Endothelial cell of umbilical vein (primary cell): ENCODE data around the gene LAPTM4A. TPM values are rescaled to one million over a fixed set of nuclear protein-coding genes. Genes with fewer than 3 reads are reported as not detected.

ENCODE experiments used
- BruUV-seq: library from RNA; stranded (reverse); fragments of 400-500 nt; replicated peaks from 2 replicates; lab custom pipeline; 2021; lab: Mats Ljungman, UMichigan
- CTCF ChIA-PET: fragments of 300-600, 350-600 bp; sonication (Branson Sonifier 250); formaldehyde crosslinking; loops from one replicate; lab custom pipeline; 2021; ENCODE audit warnings: antibody characterized with exemption, inconsistent platforms; lab: Charles Lee
- POLR2A ChIA-PET: fragments of 300-600, 350-600 bp; sonication (Branson Sonifier 250); formaldehyde crosslinking; loops from one replicate; lab custom pipeline; 2021; ENCODE audit warnings: antibody characterized with exemption, inconsistent platforms; lab: Charles Lee
- DNase-seq: peaks from one replicate; pipeline ENCODE4 v3.0.0-alpha.2; 2011; ENCODE audit warnings: low read depth, low spot score
- FAIRE-seq: peaks from 2 replicates; lab custom pipeline; 2011; peaks lifted over from hg19 to GRCh38; lab: Jason Lieb, UNC
- H2AFZ ChIP-seq: 2 replicates; pipeline ENCODE4 v1.6.0; 2012; ENCODE audit warnings: low read depth, low read length, control low read depth, inconsistent platforms
- H3K27ac ChIP-seq: 2 replicates; pipeline ENCODE4 v1.5.1; 2011; ENCODE audit warnings: low read depth, mild to moderate bottlenecking, control low read depth, low read length, moderate library complexity; ENCODE audit not compliant: insufficient read depth
- H3K27me3 ChIP-seq, 2 experiments: 2 replicates each; pipeline versions ENCODE4 v1.6.0 to v1.6.1; 2011; ENCODE audit warnings: low read length in 2 of 2, mixed read lengths in 1 of 2; ENCODE audit not compliant: control insufficient read depth in 2 of 2, insufficient read depth in 2 of 2
- H3K36me3 ChIP-seq, 2 experiments: 2 replicates in 1 of 2; 3 replicates in 1 of 2; pipeline ENCODE4 v1.5.1; 2011; ENCODE audit warnings: low read length in 2 of 2, mild to moderate bottlenecking in 1 of 2, moderate library complexity in 1 of 2; ENCODE audit not compliant: control insufficient read depth in 2 of 2, insufficient read depth in 2 of 2; ENCODE audit errors: extremely low read depth in 1 of 2
- H3K4me1 ChIP-seq: 3 replicates; pipeline ENCODE4 v1.5.1; 2011; ENCODE audit warnings: mild to moderate bottlenecking, low read length; ENCODE audit not compliant: control insufficient read depth, insufficient read depth; ENCODE audit errors: extremely low read depth
- H3K4me2 ChIP-seq: 2 replicates; pipeline ENCODE4 v1.6.1; 2011; ENCODE audit warnings: low read length, control low read depth, mixed read lengths; ENCODE audit not compliant: insufficient read depth
- H3K4me3 ChIP-seq, 3 experiments: fragments of 200-600 bp in 1 of 3; sonication (generic), shearing (Covaris generic) in 1 of 3; replicated peaks in 1 of 3; 2 replicates each; pipeline ENCODE4 v1.5.1; 2011 to 2016; ENCODE audit warnings: control low read depth in 3 of 3, low read length in 3 of 3, mild to moderate bottlenecking in 2 of 3, inconsistent platforms in 1 of 3, low read depth in 1 of 3, moderate library complexity in 1 of 3; ENCODE audit not compliant: insufficient read depth in 1 of 3
- H3K79me2 ChIP-seq: 2 replicates; pipeline ENCODE4 v1.6.0; 2012; ENCODE audit warnings: low read length, inconsistent platforms; ENCODE audit not compliant: control insufficient read depth, insufficient read depth
- H3K9ac ChIP-seq: replicated peaks from 2 replicates; pipeline ENCODE3; 2011; ENCODE audit warnings: low read length, control low read depth; ENCODE audit not compliant: insufficient read depth; ENCODE audit errors: extremely low read depth
- H3K9me1 ChIP-seq: replicated peaks from 3 replicates; pipeline ENCODE4 v1.6.0; 2011; ENCODE audit warnings: mild to moderate bottlenecking, low read length; ENCODE audit not compliant: control insufficient read depth, insufficient read depth; ENCODE audit errors: extremely low read depth
- H3K9me3 ChIP-seq: replicated peaks from 2 replicates; pipeline ENCODE4 v1.5.1; 2012; ENCODE audit warnings: low read length, inconsistent platforms; ENCODE audit not compliant: control insufficient read depth, insufficient read depth
- H4K20me1 ChIP-seq: replicated peaks from 2 replicates; pipeline ENCODE3; 2011; ENCODE audit warnings: mild to moderate bottlenecking, low read length; ENCODE audit not compliant: control insufficient read depth, insufficient read depth; ENCODE audit errors: extremely low read depth
- EZH2 ChIP-seq: IDR thresholded peaks from 2 replicates; pipeline ENCODE4 v1.6.1; 2012; ENCODE audit warnings: borderline replicate concordance, low read depth, mild to moderate bottlenecking, moderate library complexity, low read length, inconsistent platforms; ENCODE audit not compliant: severe bottlenecking
- FOS ChIP-seq: IDR thresholded peaks from 2 replicates; pipeline ENCODE4 v1.6.1; 2011; ENCODE audit warnings: mild to moderate bottlenecking, low read length, moderate library complexity, borderline replicate concordance; ENCODE audit not compliant: insufficient read depth
- JUN ChIP-seq: IDR thresholded peaks from 2 replicates; pipeline ENCODE4 v1.6.1; 2011; ENCODE audit warnings: borderline replicate concordance, low read depth; ENCODE audit not compliant: insufficient read length, insufficient read depth
- MYC ChIP-seq: IDR thresholded peaks from one replicate; pipeline ENCODE4 v1.6.1; 2011; ENCODE audit warnings: mild to moderate bottlenecking, low read depth, low read length
- POLR2AphosphoS5 ChIP-seq: IDR thresholded peaks from 2 replicates; pipeline ENCODE4 v1.6.1; 2012; ENCODE audit warnings: low read depth, mild to moderate bottlenecking, control low read depth, low read length, moderate library complexity; ENCODE audit not compliant: insufficient read depth
- dilution Hi-C: fragments of 300-500 bp; cut with MboI; formaldehyde crosslinking; loops from one replicate; pipeline ENCODE4 v1.15.0; 2019; ENCODE audit warnings: low sequenced_read_pairs; ENCODE audit not compliant: extremely low pct_ligation_motif_present
- intact Hi-C: fragments of 100-400 bp; cut with micrococcal nuclease; formaldehyde crosslinking; loops from one replicate; pipeline ENCODE4 v1.10.0; 2022
- polyA plus RNA-seq, 4 experiments: library from polyadenylated mRNA; depleted of rRNA in 3 of 4; stranded (reverse) in 3 of 4; unstranded in 1 of 4; fragments of >200 nt; gene quantifications; 2 replicates each; pipeline versions ENCODE4 v1.2.1 to v1.2.3, GENCODE V29; 2011 to 2012; ENCODE audit warnings: missing spikeins in 1 of 4
- total RNA-seq: library from RNA; stranded (reverse); gene quantifications from 2 replicates; pipeline ENCODE4 v1.2.3, GENCODE V29; 2021
- TF ChIP-seq, protein P1 (sequence below): IDR thresholded peaks from 2 replicates; pipeline ENCODE4 v1.6.1; 2011; ENCODE audit not compliant: insufficient read depth, insufficient read length
- TF ChIP-seq, protein P2 (sequence below), 2 donors: IDR thresholded peaks; 1 replicate in 1 of 2; 2 replicates in 1 of 2; pipeline ENCODE4 v1.5.1; 2011; ENCODE audit warnings: low read length in 2 of 2, mild to moderate bottlenecking in 2 of 2, moderate library complexity in 2 of 2, control low read depth in 1 of 2, inconsistent platforms in 1 of 2, low read depth in 1 of 2; ENCODE audit not compliant: insufficient read depth in 1 of 2; ENCODE audit errors: extremely low read depth in 1 of 2

Gene LAPTM4A
- total and polyA plus RNA-seq, 2 donors (not counting 3 experiments of a cell fraction or from before 2014, with no cell fraction given) = 155 to 427 TPM

DNA sequence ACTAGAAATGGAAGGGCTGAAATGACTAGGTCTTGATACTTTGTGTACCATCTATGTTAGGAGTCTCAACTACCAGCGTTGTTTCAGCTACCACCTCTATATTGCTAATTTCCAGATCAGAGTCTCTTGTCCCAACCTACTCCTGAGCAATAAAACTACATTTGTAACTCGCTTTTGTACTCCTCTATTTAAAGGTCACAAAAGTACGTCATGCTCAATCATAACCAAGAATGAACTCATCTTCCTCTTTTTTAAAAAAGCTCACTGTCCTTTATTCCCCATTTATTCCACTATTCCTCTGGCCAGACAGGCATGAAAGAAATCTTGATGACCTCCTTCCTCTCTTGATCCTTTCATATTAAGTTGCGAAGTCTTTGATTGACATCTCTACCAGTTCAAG, 27.7 kb downstream of the LAPTM4A start:
- Histone ChIP-seq H3K9ac (no peak overlapping the region), H3K36me3 (no peaks in the 10 kb centered on the region), H3K27ac (no peak overlapping the region), H3K9me3 (no peaks in the 10 kb centered on the region), H3K4me1 (peaks cover 21% of the 10 kb centered on the region), H3K79me2 (no peaks in the 10 kb centered on the region), H3K4me3 (no peak overlapping the region), H3K4me2 (no peak overlapping the region), H3K9me1 (no peaks in the 10 kb centered on the region), H3K27me3 (no peaks in the 10 kb centered on the region), H4K20me1 (no peaks in the 10 kb centered on the region), H2AFZ (no peak overlapping the region)
- no TSS peak for BruUV-seq
- ChIA-PET CTCF (interaction anchor here (1.4 to 2.5 kb wide), 3 partner anchors 8 to 68 kb away, joined by 4 to 13 read pairs (median 4); partner anchors contain the start of gene LAPTM4A), POLR2A (no interaction called here)
- no peak for FAIRE-seq
- TF ChIP-seq EZH2 = no peak
- TF ChIP-seq MYC = no peak
- TF ChIP-seq POLR2AphosphoS5 = no peak
- TF ChIP-seq FOS = no peak
- TF ChIP-seq, protein P1, sequence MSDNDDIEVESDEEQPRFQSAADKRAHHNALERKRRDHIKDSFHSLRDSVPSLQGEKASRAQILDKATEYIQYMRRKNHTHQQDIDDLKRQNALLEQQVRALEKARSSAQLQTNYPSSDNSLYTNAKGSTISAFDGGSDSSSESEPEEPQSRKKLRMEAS = no peak
- no peak for TF ChIP-seq JUN
- TF ChIP-seq, protein P2, sequence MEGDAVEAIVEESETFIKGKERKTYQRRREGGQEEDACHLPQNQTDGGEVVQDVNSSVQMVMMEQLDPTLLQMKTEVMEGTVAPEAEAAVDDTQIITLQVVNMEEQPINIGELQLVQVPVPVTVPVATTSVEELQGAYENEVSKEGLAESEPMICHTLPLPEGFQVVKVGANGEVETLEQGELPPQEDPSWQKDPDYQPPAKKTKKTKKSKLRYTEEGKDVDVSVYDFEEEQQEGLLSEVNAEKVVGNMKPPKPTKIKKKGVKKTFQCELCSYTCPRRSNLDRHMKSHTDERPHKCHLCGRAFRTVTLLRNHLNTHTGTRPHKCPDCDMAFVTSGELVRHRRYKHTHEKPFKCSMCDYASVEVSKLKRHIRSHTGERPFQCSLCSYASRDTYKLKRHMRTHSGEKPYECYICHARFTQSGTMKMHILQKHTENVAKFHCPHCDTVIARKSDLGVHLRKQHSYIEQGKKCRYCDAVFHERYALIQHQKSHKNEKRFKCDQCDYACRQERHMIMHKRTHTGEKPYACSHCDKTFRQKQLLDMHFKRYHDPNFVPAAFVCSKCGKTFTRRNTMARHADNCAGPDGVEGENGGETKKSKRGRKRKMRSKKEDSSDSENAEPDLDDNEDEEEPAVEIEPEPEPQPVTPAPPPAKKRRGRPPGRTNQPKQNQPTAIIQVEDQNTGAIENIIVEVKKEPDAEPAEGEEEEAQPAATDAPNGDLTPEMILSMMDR (IDR thresholded peaks at IDR 0.05; ENCODE audit: extremely low read depth in 1 of 2, insufficient read depth in 1 of 2, low read depth in 1 of 2, low read length in 2 of 2) = no peak
- DNase-seq = no peak
- dilution Hi-C loops = no loop called here
- intact Hi-C loops = no loop called here
